Tibial nerve (tissue), 4 donors: ENCODE data around the gene VSIG8. TPM values are rescaled to one million over a fixed set of nuclear protein-coding genes. Genes with fewer than 3 reads are reported as not detected.

Experiments
- DNase-seq, 2 donors: peaks; one replicate each; pipeline ENCODE4 v3.0.0-alpha.2; 2019; ENCODE audit warnings: low spot score in 2 of 2
- H3K27ac ChIP-seq, 4 donors: fragments of 200-600 bp; sonication (generic) in 3 of 4; one replicate each; pipeline ENCODE4 v1.5.1; 2017 to 2019; ENCODE audit warnings: mild to moderate bottlenecking in 1 of 4
- H3K27me3 ChIP-seq, 2 donors: fragments of 200-600 bp; sonication (generic) in 1 of 2; one replicate each; pipeline versions ENCODE4 v1.5.1 to v1.6.0; 2017 to 2019
- H3K36me3 ChIP-seq, 3 donors: fragments of 200-600 bp; sonication (generic); one replicate each; pipeline ENCODE4 v1.5.1; 2018 to 2019
- H3K4me1 ChIP-seq, 4 donors: fragments of 200-600 bp; sonication (generic) in 3 of 4; one replicate each; pipeline ENCODE4 v1.5.1; 2017 to 2019
- H3K4me3 ChIP-seq, 4 donors: fragments of 200-600 bp; sonication (generic) in 3 of 4; one replicate each; pipeline ENCODE4 v1.5.1; 2017 to 2019; ENCODE audit warnings: mild to moderate bottlenecking in 1 of 4, moderate library complexity in 1 of 4
- H3K9me3 ChIP-seq, 4 donors: fragments of 200-600 bp; sonication (generic) in 3 of 4; one replicate each; pipeline ENCODE4 v1.5.1; 2017 to 2019
- CTCF ChIP-seq, 5 experiments: fragments of 200-600 bp in 3 of 5; fragments of 450-650 bp in 2 of 5; sonication (generic) in 3 of 5; IDR thresholded peaks; one replicate each; pipeline ENCODE4 v1.5.1; 2016 to 2019; ENCODE audit warnings: antibody characterized with exemption in 5 of 5, mild to moderate bottlenecking in 3 of 5, moderate library complexity in 2 of 5
- EP300 ChIP-seq, 2 donors: sonication (generic); formaldehyde crosslinking; IDR thresholded peaks; one replicate each; pipeline ENCODE4 v1.6.1; 2017; ENCODE audit warnings: antibody characterized with exemption in 2 of 2, mild to moderate bottlenecking in 1 of 2
- POLR2A ChIP-seq, 2 donors: fragments of 450-650 bp; IDR thresholded peaks; one replicate each; pipeline ENCODE4 v1.6.1; 2017; ENCODE audit warnings: antibody characterized with exemption in 2 of 2, mild to moderate bottlenecking in 2 of 2, moderate library complexity in 2 of 2
- WGBS, 2 donors: methylation state at CpG; one replicate each; pipeline ENCODE4 v1.1.5; 2018; 5-methylcytosine and 5-hydroxymethylcytosine counted together
- total RNA-seq, 4 donors: library from RNA; depleted of rRNA; stranded (reverse); fragments of >200 nt; gene quantifications; one replicate each; pipeline ENCODE4 v1.1.0, GENCODE V29; 2016

Gene VSIG8
- total RNA-seq, 4 donors from 2014 or later = 0.20 TPM; not detected in 3

- Histone ChIP-seq H3K27ac (peak overlapping the region; percentile 94 to 97 (median 96)), H3K4me3 (peak overlapping the region; percentile 56 to 78 (median 68)), H3K9me3 (no peaks in the 10 kb centered on the region), H3K4me1 (peaks cover 0 to 24% (median 17%) of the 10 kb centered on the region in 4 donors), H3K27me3 (no peaks in the 10 kb centered on the region), H3K36me3 (peaks cover 0 to 16% (median 0%) of the 10 kb centered on the region in 3 donors)
- WGBS, 2 donors = 0 to 2% methylated on average over 24 to 30 of the region's 31 CpGs
- TF ChIP-seq POLR2A (IDR thresholded peaks at IDR 0.05) = no peak
- TF ChIP-seq EP300 (IDR thresholded peaks at IDR 0.05) = no peak
- TF ChIP-seq CTCF (IDR thresholded peaks at IDR 0.05) = no peak
- DNase-seq = peak; percentile 69 to 71
Measured at GRCh38 chr1:159854116-159854692, 8.3 kb downstream of the VSIG8 start.

GRCh38 chr1:159853417-159854115, 8.9 kb downstream of the VSIG8 start:
- peak overlapping the region; percentile 94 to 97 (median 96) for H3K27ac ChIP-seq
- no peak for DNase-seq
- H3K4me1 ChIP-seq = peaks cover 0 to 24% (median 17%) of the 10 kb centered on the region in 4 donors
- H3K9me3 ChIP-seq = no peaks in the 10 kb centered on the region
- peaks cover 0 to 16% (median 0%) of the 10 kb centered on the region in 3 donors for H3K36me3 ChIP-seq
- TF ChIP-seq EP300 (IDR thresholded peaks at IDR 0.05) (no peak), POLR2A (IDR thresholded peaks at IDR 0.05) (no peak), CTCF (IDR thresholded peaks at IDR 0.05) (no peak)
- H3K27me3 ChIP-seq = no peaks in the 10 kb centered on the region
- 16 to 18% methylated on average over 6 of the region's 6 CpGs for WGBS, 2 donors
- peak overlapping the region; percentile 56 to 78 (median 68) for H3K4me3 ChIP-seq

GRCh38 chr1:159851407-159851806, 11.1 kb downstream of the VSIG8 start:
- Histone ChIP-seq H3K4me3 (no peak overlapping the region), H3K9me3 (no peaks in the 10 kb centered on the region), H3K27me3 (no peaks in the 10 kb centered on the region), H3K27ac (no peak overlapping the region), H3K36me3 (peaks cover 0 to 7% (median 0%) of the 10 kb centered on the region in 3 donors), H3K4me1 (peaks cover 0 to 24% (median 17%) of the 10 kb centered on the region in 4 donors)
- no peak for DNase-seq
- TF ChIP-seq CTCF (IDR thresholded peaks at IDR 0.05) = peak in 1 of 5 experiments; percentile 4
- TF ChIP-seq EP300 (IDR thresholded peaks at IDR 0.05) = no peak
- TF ChIP-seq POLR2A (IDR thresholded peaks at IDR 0.05) = no peak
- WGBS, 2 donors = 46% methylated on average over 1 of the region's 1 CpG

- 63 to 66% methylated on average over 2 of the region's 2 CpGs for WGBS, 2 donors
- no peak overlapping the region for H3K27ac ChIP-seq
Measured at GRCh38 chr1:159849626-159850366, 12.7 kb downstream of the VSIG8 start.

More at GRCh38 chr1:159849626-159850366, 12.7 kb downstream of the VSIG8 start:
- no peak for DNase-seq
- no peaks in the 10 kb centered on the region for H3K27me3 ChIP-seq
- H3K4me1 ChIP-seq = peaks cover 0 to 19% (median 12%) of the 10 kb centered on the region in 4 donors
- H3K36me3 ChIP-seq = no peaks in the 10 kb centered on the region
- TF ChIP-seq CTCF (IDR thresholded peaks at IDR 0.05) = no peak
- no peak for TF ChIP-seq POLR2A (IDR thresholded peaks at IDR 0.05)
- no peak for TF ChIP-seq EP300 (IDR thresholded peaks at IDR 0.05)
- no peak overlapping the region for H3K4me3 ChIP-seq
- H3K9me3 ChIP-seq = no peaks in the 10 kb centered on the region
